GM18511 (cell line): ENCODE measurements around the gene ATG2B.

Source experiments
- ATAC-seq: cut with Tn5 transposase; IDR thresholded peaks from one replicate; pipeline ENCODE4 v1.9.1; 2021; ENCODE audit warnings: mild to moderate bottlenecking, moderate library complexity; ENCODE audit not compliant: unreplicated experiment

The ATG2B gene

GRCh38 chr14:96272777-96273473 lies 90.2 kb downstream of the ATG2B start:
- no peak for ATAC-seq

DNA sequence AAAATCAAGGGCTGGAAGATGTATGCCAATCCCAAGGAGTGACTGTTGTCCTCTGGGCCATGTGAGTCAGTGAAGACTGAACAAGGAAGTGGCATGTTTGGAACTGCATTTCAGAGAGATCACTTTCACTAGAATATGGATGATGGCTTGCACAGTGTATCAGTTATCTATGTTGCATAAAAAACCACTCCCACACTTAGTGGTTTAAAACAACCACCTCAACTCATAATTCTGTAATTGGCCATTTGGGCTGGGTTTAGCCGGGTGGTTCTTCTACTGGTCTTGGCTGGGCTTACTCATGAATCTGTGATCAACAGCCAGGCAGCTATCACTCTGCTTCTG lies 91.7 kb downstream of the ATG2B start:
- no peak for ATAC-seq

DNA sequence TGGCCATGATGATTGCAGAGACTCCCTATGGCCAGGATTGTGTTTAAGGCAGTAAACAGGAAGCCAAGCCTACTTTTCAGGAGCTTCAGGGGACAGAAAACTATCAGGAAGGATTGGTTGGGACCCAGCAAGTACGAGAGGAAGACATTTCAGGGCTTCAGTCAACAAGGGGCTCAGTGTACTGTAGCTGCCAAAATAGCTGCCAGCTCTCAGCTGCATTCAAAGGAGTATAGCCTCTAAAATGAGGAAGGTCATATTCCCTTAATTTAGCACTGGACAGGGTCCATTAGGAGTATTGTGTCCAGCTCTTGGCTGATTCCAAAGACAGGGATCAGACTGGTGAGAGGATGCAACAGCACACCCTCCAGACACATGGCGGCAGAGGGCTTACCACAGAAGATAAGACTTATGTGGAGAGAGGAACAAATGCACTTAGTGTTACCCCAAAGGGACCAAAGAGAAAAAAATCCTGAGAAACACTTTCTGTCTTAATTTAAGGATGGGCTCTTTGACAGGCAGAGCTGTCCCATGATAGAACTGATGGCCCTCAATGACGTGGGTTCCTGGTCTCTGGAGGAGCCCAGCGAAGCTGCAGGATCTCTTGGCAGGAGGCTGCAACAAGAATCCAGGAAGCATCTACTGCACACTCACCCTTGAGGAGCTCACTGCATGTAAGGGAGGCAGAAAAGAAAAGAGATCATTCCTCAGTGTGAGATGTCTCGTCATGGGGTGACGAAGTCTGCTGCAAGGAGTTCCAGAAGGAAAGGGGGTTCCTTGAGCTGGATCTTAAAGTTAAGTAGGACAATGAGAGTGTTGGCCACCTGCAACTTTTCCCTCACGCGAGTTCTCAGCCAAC lies 92.3 kb downstream of the ATG2B start:
- ATAC-seq: no peak

- ATAC-seq: no peak
Observed at GRCh38 chr14:96269359-96269710, 93.8 kb downstream of the ATG2B start.

DNA sequence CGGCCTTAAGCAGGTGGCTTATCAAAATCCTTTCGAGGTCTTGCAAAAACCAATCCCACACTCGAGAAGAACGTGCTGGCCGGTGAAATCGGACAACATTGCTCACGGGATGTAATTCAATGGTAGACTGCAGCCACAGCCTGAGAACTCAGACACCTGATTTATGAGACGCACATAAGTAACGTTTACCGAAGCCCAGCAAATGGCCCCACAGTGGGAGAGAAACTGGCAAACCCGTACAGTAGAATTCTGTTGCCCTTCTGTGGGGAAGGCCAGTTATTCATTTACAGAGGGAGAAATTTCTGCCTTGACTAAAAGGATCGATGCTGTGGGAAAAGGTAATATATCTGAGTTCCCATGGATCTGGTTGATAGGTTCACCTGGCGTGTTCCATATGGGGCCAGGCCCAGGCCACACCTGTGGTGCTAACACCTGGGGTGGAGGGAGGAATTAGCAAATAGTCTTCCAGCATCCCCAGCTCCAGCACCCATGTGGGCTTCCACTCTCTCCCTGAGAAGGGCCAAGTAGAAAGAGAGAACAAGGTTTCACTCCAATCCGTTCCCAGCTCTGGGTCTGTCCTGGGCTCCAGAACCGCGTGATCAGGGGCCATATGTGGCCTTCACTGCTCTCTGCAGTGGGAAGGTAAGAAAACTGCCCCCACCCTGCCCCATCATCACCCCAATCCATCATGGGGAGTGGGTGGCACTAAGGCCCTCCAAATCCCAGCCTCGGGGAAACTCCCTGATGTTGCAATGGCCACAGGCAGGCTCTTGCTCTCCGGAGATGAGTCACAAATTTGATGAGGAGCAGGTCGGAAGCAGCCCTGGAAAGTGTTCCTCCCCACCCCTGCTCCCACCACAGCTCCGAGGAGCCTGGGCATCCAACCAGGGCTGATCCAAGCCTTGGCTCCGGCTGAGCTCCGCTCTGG lies 94.4 kb downstream of the ATG2B start:
- no peak for ATAC-seq

DNA sequence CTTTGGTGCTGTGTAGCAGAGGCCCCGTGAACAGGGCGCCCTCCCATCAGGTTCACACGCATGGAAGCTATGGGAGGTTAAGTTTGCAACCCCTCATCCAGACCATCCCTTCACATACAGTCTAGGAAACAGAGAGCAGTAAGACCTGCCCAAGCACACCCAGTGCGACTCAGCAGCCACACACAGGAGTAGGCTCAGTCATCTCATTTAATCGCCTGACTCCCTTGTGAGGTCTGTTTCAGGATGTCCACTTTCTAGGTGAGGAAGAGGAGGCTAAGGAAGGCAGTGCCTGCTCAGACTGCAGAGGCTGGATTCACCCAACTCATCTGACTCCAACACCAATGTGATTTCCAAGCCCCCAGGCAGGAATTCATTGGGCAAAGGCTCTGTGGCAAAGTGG lies 95.2 kb downstream of the ATG2B start:
- no peak for ATAC-seq

GRCh38 chr14:96267336-96267735 lies 95.8 kb downstream of the ATG2B start:
- ATAC-seq: no peak

DNA sequence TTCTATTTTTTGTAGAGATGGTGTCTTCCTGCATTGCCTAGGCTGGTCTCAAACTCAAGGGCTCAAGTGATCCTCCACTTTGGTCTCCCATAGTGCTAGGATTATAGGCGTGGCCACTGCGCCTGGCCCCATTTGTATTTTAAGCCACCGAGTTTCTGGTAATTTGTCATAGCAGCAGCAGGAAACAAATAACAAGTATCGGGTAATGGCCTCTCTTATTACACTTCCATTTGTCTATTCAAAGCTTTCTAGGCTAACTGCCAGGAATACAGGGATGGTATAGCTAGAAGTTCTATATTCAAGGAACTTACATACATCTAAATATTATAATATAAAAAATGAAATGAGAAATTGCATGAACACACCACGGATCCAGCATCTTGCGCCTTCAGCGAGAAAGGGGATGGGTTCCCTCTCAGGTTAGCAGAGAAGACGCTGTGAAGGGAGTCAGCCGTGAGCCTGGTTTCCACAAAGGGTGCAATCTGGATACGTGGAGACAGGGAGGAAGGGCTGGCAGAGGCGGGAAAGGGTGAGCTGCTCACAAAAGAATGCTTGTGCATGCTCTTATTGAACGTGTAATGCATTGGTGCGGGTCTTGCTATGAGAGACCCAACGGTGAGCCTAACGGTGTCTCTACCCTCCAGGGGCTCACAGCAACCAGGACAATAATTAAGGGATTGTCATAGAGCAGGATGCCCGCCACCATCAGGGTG lies 97.6 kb downstream of the ATG2B start:
- no peak for ATAC-seq

GRCh38 chr14:96264853-96265252 lies 98.3 kb downstream of the ATG2B start:
- ATAC-seq: no peak

DNA sequence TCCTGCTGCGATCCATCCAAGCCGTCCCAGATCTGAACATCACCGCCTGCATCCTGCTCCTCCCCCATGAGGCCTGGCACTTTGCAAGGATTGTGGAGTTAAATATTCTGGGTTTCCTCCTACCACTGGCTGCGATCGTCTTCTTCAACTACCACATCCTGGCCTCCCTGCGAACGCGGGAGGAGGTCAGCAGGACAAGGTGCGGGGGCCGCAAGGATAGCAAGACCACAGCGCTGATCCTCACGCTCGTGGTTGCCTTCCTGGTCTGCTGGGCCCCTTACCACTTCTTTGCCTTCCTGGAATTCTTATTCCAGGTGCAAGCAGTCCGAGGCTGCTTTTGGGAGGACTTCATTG lies 99.0 kb downstream of the ATG2B start:
- no peak for ATAC-seq

DNA sequence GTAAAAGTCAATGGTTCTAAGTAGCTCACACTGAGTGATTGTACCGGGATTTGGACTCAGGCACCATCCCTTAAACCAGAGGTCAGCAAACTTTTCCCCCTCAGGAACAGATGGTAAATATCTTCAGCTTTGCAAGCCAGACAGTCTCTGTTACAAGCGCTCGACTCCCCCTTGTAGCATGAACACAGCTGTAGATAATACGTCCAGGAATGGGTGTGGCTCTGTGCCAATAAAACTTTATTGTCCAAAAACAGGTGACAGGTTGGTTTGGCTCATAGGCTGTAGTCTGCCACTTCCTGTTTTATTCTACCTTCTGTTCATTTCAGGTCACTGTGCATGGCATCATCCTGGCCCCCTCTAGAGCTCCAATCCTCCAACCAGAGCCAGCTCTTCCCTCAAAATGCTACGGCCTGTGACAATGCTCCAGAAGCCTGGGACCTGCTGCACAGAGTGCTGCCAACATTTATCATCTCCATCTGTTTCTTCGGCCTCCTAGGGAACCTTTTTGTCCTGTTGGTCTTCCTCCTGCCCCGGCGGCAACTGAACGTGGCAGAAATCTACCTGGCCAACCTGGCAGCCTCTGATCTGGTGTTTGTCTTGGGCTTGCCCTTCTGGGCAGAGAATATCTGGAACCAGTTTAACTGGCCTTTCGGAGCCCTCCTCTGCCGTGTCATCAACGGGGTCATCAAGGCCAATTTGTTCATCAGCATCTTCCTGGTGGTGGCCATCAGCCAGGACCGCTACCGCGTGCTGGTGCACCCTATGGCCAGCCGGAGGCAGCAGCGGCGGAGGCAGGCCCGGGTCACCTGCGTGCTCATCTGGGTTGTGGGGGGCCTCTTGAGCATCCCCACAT lies 99.6 kb downstream of the ATG2B start:
- ATAC-seq: no peak

DNA sequence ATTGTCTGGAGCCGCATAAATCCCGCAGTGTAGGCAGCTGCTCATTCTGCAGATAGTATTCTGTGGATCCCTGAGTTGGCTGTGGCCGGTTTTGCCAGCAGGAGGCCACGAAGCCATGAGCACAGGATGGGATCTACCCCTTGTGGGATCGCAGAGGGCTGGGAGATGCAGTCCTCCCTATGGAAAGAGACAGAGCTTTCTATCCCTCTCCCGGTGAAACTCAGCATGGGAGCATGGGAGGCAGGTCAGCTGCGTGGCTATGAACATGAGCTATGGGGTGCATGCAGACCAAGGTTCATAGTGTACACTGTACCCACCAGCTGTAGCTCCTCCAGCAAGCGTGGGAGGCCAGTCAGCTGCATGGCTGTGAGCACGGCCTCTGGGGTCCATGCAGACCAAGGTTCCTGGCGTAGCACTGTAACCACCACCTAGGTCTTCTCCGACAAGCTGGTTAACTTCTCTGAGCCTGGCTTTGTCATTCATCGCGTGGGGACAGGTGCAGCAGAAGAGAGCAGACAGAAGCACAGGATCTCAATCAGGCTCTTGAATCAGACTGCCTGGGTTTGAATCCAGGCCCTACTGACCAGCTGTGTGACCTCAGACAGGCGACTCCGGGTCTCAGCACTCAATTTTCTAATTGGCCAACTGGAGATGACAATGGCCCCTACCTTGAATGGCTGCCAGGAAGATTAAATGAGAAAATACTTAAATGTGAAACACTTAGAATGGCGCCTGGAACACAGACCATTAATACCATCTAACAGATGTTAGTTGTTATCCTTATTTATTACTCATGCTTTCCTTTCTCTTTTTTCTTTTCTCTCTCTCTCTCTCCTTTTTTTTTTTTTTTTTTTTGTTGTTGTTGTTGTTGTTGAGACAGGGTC lies 101.1 kb downstream of the ATG2B start:
- no peak for ATAC-seq

GRCh38 chr14:96261053-96261452 lies 102.1 kb downstream of the ATG2B start:
- ATAC-seq: no peak

DNA sequence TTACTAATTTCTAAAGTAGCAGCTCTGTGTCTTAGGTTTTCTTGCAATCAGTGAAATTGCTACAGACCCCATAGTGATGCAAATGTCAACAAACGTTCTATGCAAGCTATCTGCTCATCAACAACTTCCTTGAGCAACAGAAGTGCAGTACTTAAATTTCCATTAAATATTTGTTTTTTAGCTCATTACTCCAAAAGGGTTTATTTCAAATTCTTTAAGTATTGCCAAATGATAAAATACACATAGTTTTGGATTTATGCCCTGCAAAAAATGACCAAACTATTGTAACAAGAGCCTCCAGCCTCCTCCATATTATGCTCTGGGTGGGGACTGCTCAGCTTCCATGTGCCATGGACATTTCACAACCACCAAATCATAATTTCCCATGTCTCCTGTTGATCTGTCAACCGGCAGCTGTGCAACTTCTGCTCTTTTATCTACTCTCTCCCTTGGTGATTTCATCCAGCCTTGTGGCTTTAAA lies 102.8 kb downstream of the ATG2B start:
- no peak for ATAC-seq

DNA sequence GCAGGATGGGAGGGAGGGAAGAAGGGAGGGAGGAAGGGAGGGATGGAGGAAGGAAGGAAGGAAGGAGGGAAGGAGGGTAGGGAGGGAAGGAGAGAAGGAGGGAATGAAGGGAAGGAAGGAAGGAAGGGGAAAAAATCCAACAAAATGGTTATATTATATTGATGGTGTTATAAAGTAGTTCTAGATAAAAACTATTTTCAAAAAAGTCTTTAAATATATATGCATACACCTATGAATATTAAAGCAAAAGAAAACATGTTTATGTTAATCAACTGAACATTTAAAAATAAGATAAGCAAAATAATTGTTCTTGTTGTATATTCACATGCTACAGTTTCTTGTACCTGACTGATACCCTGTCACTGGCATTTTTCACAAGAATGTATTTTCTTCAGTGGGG lies 105.2 kb downstream of the ATG2B start:
- ATAC-seq: no peak

DNA sequence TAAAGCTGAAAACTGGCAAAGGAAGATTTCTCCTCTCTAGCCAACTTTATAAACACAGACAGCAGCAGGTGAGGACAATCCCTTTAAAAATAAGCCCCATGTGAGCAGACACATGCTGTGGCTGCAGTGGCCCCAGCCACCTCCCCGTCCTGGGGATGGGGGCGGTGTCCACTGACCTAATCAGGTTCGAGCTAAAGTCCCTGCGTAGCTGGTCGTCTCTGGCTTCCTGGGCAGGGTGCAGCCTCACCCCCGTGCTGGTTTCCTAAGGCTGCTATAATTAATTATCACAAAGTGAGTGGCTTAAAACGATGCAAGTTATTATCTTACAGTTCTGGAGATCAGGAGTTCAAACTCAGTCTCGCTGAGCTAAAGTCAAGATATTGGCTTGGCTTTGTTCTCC lies 106.1 kb downstream of the ATG2B start:
- no peak for ATAC-seq

- no peak for ATAC-seq
Observed at GRCh38 chr14:96256407-96256806, 106.7 kb downstream of the ATG2B start.

DNA sequence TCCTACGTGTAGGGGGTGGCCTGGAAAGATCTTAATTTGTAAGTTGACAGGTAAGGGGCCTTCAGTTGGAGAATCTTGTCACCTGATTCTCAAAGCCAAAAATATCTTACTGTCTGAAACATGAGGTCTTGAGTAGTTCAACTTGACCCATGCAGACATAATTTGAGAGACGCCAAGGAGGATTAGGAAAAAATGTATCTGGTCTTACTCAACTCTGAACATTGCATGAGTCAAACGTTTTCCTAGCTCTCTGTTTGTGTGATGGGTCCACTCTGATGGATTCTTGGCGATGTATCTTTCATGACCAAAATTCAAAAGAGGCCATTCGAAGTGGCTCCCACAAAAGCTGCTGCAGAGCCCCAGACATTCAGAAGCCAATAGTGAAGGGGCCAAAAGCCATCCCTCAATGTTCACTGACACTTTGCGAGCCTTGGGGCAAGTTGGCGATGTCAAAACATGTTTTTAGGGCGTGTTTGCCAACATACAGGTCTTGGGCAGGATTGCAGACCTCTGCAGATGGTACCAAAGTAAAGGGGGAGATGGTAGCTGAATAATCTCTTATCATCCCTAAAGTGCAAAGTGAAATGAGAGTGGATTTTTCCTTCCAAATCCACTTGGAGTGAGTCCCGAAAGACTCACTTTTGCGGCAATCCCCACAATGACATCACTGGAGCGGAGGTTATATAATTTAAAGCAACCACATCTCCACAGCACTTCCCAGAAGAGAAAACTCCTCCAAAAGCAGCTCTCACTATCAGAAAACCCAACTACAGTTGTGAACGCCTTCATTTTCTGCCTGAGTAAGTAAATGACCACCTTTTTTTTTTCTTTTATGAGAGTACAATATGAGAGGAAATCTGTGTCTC lies 107.4 kb downstream of the ATG2B start, which contains the start of gene BDKRB1:
BDKRB1 (plus strand) TSS at position 710 of the 866 bp plus-strand sequence. CDS start 7,473 bp downstream, outside the sequence.
- no peak for ATAC-seq
